NCI-H1436 treated with DMSO at 0.1 percent for 48 hours (cell line): ENCODE measurements around the gene ZBTB16.

ENCODE experiments used
- DNase-seq: peaks from one replicate; lab custom pipeline; 2025; lab: John Stamatoyannopoulos, UW

The ZBTB16 gene

DNA sequence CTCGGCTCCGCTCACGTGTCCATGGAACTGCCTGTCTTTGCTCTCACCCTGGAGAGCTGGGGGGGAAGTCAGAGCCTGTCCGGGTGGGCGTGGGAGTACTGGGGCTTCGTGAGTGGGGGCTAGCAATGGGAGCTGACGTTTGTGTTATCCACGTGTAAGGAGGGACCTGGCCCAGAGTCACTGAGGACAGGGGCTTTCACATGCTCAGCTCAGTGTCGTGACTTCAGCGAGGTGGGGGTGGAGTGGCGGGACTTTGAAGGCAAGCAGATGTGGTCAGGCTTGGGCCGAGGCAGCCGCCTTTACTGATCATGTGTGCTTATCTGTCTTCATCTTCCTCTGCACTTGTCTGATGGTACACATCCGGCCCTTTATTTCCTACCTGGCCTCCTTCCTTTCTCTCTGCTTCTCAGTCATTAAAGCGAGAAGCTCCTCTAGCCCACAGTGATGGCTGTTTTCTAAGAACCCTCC is 123.6 kb downstream of the ZBTB16 start:
- no peak for DNase-seq

- DNase-seq, result no peak
These were observed 125.9 kb downstream of the ZBTB16 start for GRCh38 chr11:114185436-114185835.

DNA sequence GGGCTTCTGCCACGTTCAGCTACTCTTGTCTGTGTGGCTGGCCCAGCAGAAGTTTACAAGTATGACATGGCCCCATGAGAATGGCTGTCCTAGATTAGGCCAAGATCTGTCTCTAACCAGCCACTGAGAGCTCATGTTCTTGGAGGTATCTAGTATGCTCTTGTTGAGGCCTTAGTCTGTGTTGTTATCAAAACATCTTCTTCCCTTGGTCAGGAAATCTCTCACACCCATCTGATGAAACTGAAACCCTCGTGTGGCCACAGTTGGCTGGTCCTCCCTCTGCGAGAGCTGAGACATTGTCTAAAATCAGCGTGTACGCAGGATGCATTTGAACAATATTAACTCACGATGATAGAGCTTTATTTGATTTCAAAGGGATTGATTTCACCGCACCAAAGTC is 127.7 kb downstream of the ZBTB16 start:
- no peak for DNase-seq

GRCh38 chr11:114188851-114189570 is 129.5 kb downstream of the ZBTB16 start:
- no peak for DNase-seq

- no peak for DNase-seq
These were observed 131.1 kb downstream of the ZBTB16 start for GRCh38 chr11:114190630-114191029.

DNA sequence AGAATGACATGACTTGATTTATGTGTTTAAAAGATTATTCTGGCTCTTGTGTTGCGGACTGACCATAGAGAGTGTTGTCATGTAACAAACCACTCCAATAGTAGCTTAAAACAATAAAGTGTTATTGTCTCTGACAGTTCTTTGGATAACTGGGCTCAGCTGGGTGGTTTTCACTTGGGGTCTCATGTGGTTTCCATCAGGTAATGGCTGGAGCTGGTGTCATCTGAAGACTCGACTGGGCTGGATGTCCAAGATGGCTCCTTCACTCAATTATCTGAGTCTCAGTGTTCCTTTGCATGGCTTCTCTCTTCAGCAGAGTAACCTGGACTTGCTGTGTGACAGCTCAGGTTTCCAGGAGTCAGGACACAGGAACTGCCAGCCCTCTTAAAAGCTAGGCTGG is 132.4 kb downstream of the ZBTB16 start:
- DNase-seq, result no peak

DNA sequence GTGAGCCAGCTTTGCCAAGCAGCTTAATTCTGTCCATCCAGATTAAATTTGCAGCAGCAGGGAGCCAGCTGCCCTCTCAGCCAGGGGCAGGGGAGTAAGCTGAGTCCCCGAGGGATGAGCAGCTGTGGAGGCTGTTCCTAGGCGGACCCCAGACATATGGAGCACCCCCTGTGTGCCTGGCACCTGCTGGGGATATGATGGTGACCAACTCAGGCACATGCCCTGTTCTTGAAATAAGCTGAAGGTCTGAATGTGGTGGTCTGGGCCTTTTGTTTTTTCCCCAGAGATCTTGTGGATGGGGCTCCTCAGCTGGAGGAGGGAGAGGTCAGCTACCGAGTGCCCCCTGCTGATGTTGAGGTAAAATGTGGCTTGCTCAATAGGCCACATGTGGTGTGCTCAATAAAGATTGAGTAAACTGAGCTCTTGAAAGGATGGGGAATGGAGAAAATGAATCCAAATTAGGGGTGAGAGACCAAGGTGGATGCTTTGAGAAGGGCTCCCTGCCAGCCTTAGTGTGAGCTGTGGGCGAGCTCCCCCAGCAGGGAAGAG is 133.4 kb downstream of the ZBTB16 start:
- DNase-seq, result no peak

GRCh38 chr11:114193730-114194679 is 134.5 kb downstream of the ZBTB16 start:
- no peak for DNase-seq

DNA sequence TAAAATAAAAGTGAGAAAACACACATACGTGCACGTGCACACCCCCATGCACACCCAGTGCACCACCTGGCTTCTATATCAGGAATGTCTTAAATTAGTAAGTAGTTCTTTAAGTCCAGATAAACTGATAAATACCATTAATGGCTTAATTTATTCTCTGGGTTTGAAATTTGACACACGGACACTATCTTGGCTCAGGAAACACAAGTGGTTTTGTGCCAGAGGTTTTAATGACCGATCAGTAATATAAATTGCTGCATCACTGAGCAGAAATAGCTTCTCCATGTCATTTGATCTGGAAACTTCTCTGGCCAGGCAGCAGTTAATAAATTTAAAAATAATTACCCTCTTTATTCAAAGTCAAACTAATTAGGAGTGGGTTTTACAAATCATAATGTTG is 135.2 kb downstream of the ZBTB16 start:
- no peak for DNase-seq

DNA sequence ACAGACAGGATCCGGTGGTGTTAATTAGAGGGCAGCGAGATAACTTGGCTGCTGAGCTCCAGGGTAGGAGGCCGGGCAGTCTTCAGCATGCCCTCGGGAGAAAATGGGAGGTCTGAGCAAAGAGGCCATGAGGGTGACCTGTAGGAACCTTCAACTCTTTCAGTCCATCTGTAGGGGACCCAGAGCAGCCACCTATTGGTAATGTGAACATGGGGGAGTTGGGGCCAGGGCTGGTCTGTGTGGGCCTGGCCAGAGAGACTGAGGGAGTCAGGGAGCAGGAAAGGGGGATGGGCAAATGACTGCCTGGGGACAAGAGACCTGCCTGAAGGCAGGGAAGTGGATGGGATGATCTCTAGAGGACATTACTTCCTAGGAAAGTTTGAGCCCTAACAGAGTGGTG is 135.6 kb downstream of the ZBTB16 start:
- no peak for DNase-seq

DNA sequence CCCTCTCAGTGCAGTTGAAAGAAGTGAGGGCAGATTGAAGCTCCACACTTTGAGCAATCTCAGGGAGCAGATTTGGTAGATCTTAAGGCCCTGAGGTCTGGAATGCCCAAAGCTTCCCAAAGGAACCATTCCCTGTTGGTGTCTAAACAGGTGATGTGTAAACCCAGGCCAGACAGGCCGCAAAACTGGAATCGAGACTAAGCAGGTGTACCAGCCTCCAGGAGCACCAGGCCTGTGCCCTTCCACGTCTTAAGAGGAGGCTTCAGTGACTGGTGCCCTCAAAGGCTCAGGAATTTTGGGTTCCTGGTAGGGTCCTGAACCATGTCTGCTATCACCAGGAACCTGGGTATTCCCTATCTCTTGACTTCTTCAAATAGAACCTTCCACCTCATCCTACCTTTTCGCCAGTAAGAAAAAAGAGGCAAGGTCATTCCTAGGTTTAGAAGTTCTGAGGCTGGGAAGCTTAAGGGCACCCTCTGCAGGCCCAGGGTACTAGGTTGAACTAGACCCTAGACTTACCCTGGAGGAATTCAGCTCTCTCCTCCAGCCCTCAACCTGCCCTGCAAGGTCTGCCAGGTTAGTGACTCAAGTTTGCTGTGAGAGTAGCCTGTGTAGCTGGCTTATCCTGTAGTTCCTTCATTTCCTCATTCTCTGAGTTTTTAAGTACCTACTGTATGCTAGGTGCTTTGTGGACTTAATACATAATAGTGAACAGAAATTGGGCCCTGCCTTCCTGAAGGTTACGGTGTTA is 136.6 kb downstream of the ZBTB16 start:
- no peak for DNase-seq

DNA sequence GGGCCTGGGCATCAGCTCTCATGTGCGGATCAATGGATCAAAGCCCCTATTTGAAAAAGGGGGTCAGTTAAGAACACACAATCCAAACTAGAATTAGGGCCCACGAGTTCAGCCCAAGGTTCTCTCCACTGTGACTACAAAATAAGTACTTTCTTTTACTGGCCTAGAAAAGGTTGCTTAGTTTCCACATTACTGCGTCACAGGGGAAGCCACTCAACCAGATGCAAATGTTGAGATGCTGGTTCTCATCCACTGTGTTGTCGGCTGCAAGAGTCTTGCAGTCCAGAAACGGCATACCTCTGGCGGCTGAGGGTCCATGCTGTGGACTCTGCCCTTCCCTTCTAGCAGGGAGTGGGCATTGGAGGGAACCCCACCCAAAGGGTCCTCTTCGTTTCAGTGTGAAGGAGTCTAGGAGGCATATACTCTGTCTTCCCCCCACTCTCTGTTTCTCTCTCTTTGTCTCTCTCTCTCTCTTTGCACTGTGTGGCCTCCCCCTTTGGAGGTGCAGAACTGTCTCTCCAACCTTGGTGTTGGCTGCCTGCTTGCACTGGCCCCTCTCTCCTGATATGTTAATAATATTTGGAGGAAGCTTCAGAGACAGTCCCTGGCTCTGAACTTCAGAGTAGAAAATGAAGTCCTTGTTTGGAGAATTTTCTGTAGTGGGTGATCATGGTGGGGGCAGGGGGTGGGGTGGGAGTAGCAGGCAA is 137.6 kb downstream of the ZBTB16 start:
- DNase-seq, result no peak

- DNase-seq, result no peak
These were observed 138.4 kb downstream of the ZBTB16 start for GRCh38 chr11:114197799-114198500.

DNA sequence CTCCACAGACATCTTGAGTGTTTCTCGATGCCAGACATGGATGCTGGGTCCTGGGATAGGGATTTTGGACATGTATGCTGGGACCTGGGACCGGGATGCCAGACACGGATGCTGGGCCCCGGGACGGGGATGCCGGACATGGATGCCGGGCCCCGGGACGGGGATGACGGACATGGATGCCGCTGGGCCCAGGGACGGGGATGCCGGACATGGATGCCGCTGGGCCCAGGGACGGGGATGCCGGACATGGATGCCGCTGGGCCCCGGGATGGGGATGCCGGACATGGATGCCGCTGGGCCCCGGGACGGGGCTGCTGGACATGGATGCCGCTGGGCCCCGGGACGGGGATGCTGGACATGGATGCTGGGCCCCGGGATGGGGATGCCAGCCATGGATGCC is 139.5 kb downstream of the ZBTB16 start:
- no peak for DNase-seq

GRCh38 chr11:114200351-114201133 is 141.0 kb downstream of the ZBTB16 start:
- DNase-seq, result peak; percentile 53

DNA sequence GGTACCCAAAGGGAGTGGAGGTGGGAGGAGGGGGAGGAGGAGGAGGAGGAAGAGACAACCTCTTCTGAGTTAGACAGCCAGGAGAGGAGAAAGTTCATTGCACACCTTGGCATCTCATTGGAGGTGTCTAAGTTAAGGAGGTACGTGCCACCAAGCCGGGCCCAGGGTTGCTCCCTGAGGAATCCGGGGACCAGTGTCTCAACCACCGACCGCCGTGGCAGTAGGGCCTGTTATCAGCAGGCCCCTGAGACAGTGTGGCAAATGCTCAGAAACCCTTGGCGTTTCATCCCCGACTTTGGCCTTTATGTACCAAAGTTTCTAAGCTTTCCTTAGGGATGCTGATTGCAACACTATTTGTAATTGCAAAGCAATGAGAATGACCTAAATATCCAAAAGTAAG is 141.7 kb downstream of the ZBTB16 start:
- DNase-seq, result no peak

GRCh38 chr11:114202011-114202609 is 142.6 kb downstream of the ZBTB16 start:
- DNase-seq, result no peak

GRCh38 chr11:114207096-114207495 is 147.6 kb downstream of the ZBTB16 start:
- DNase-seq, result no peak

DNA sequence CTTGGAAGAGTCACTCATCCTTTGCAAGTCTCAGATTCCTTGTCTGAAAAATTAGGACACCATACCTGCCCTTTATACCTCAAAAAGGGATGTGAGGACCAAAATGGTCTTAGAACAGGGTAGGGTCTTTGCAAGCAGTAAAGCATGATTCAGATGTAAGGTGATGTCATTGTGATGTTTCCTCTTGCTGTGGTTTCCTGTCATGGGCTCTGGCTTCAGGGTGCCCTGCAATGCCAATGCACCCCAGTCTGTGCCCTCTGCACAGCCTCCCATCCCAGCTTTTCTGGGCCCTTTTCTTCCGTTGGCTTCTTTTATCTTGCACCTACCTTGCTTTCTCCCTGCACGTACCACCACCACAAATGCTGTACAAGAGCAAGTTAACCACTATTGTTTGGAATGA is 148.9 kb downstream of the ZBTB16 start:
- DNase-seq, result no peak

DNA sequence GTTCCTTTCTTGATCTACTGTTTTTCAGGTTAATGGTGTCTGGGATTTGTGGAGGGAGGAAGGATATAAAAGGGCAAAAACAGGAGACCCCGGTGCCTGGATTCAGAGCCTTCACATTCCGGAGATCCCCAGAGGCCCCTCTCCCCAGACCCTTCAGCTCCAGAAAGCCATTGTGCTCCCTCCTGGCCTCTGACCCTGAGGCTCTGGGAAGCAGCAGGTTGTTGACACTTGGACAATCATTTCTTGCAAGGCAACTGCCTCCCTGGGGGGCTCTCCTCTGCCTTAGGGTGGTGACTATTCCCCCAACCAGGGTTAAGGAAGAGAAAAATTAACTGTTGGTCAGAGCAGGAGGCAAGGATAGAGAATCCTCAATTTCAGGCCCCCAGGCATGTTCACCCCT is 149.8 kb downstream of the ZBTB16 start:
- no peak for DNase-seq
